ENCODE measurements around the gene LINGO1. TPM values are rescaled to one million over a fixed set of nuclear protein-coding genes. Genes with fewer than 3 reads are reported as not detected.

The LINGO1 gene
- total and polyA plus RNA-seq, 9 of the 15 experiments (the other 6 are each of a cell fraction or from before 2014, with no cell fraction given): 0.07 to 15.3 (median 2.1) TPM

- TF ChIP-seq ZNF175 (CRISPR knock-in tag; IDR thresholded peaks at IDR 0.05; ENCODE audit: low read depth) (no peak), ELF2 (CRISPR knock-in tag; IDR thresholded peaks at IDR 0.05) (no peak), SRF (CRISPR knock-in tag; IDR thresholded peaks at IDR 0.05) (peak in 1 of 2 experiments; percentile 73; a peak in 2 of 4 replicates), HDAC1 (IDR thresholded peaks at IDR 0.05) (0 out of 4 replicates have a peak, but pooled peaks of 1 of the 2 experiments have one; percentile 58), ZBTB7A (IDR thresholded peaks at IDR 0.05; ENCODE audit: borderline replicate concordance, control insufficient read depth, low read depth, low read length) (peak; percentile 94), MYNN (IDR thresholded peaks at IDR 0.05) (peak; percentile 72), MYNN (CRISPR knock-in tag; IDR thresholded peaks at IDR 0.05) (no peak), RUNX1 (IDR thresholded peaks at IDR 0.05; ENCODE audit: low read depth) (no peak), HNRNPL (IDR thresholded peaks at IDR 0.05; ENCODE audit: low read depth, low read length) (peak; percentile 75; the same call in 1 of the 2 replicates), HMG20B (CRISPR knock-in tag; IDR thresholded peaks at IDR 0.05) (no peak), EWSR1 (IDR thresholded peaks at IDR 0.05; ENCODE audit: borderline replicate concordance, low read depth, partially characterized antibody) (no peak), KLF6 (CRISPR knock-in tag; IDR thresholded peaks at IDR 0.05; ENCODE audit: borderline replicate concordance) (no peak), MTA1 (IDR thresholded peaks at IDR 0.05; ENCODE audit: borderline replicate concordance) (no peak), HNRNPUL1 (IDR thresholded peaks at IDR 0.05; ENCODE audit: low read length) (no peak), CGGBP1 (CRISPR knock-in tag; IDR thresholded peaks at IDR 0.05) (no peak), OTX1 (CRISPR knock-in tag; IDR thresholded peaks at IDR 0.05) (no peak), ZNF347 (CRISPR knock-in tag; IDR thresholded peaks at IDR 0.05; ENCODE audit: low read depth) (no peak), ZNF696 (CRISPR knock-in tag; conservative IDR thresholded peaks at IDR 0.05) (no peak), CBFB (CRISPR knock-in tag; IDR thresholded peaks at IDR 0.05) (peak; percentile 80; the same call in 1 of the 2 replicates), PML (IDR thresholded peaks at IDR 0.05; ENCODE audit: low read length) (peak; percentile 29; the same call in 1 of the 2 replicates)
- TF ChIP-seq, protein P1, sequence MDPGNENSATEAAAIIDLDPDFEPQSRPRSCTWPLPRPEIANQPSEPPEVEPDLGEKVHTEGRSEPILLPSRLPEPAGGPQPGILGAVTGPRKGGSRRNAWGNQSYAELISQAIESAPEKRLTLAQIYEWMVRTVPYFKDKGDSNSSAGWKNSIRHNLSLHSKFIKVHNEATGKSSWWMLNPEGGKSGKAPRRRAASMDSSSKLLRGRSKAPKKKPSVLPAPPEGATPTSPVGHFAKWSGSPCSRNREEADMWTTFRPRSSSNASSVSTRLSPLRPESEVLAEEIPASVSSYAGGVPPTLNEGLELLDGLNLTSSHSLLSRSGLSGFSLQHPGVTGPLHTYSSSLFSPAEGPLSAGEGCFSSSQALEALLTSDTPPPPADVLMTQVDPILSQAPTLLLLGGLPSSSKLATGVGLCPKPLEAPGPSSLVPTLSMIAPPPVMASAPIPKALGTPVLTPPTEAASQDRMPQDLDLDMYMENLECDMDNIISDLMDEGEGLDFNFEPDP (CRISPR knock-in tag; IDR thresholded peaks at IDR 0.05): no peak
- TF ChIP-seq, protein P2, sequence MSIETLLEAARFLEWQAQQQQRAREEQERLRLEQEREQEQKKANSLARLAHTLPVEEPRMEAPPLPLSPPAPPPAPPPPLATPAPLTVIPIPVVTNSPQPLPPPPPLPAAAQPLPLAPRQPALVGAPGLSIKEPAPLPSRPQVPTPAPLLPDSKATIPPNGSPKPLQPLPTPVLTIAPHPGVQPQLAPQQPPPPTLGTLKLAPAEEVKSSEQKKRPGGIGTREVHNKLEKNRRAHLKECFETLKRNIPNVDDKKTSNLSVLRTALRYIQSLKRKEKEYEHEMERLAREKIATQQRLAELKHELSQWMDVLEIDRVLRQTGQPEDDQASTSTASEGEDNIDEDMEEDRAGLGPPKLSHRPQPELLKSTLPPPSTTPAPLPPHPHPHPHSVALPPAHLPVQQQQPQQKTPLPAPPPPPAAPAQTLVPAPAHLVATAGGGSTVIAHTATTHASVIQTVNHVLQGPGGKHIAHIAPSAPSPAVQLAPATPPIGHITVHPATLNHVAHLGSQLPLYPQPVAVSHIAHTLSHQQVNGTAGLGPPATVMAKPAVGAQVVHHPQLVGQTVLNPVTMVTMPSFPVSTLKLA (conservative IDR thresholded peaks at IDR 0.05): peak; percentile 76 to 91
- TF ChIP-seq, protein P3, sequence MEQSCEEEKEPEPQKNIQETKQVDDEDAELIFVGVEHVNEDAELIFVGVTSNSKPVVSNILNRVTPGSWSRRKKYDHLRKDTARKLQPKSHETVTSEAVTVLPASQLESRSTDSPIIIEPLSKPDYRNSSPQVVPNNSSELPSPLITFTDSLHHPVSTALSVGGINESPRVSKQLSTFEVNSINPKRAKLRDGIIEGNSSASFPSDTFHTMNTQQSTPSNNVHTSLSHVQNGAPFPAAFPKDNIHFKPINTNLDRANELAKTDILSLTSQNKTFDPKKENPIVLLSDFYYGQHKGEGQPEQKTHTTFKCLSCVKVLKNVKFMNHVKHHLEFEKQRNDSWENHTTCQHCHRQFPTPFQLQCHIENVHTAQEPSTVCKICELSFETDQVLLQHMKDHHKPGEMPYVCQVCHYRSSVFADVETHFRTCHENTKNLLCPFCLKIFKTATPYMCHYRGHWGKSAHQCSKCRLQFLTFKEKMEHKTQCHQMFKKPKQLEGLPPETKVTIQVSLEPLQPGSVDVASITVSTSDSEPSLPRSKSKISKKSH (CRISPR knock-in tag; IDR thresholded peaks at IDR 0.05): no peak
Measured at GRCh38 chr15:77633134-77633912, 611 bp upstream of the LINGO1 start (continued).
